HFFc6 (cell line): Measurements from ENCODE around the gene RRAD. TPM values are rescaled to one million over a fixed set of nuclear protein-coding genes. Genes with fewer than 3 reads are reported as not detected.

Experiments
- DNase-seq: peaks from one replicate; pipeline ENCODE4 v3.0.0-alpha.2; 2018
- H3K27ac Mint-ChIP-seq: 2 replicates; pipeline ENCODE4 v1.8.0; 2020; ENCODE audit warnings: mild to moderate bottlenecking, mixed read lengths
- H3K27me3 Mint-ChIP-seq: 2 replicates; pipeline ENCODE4 v1.8.0; 2021; ENCODE audit warnings: mild to moderate bottlenecking, moderate library complexity, mixed read lengths; ENCODE audit not compliant: insufficient read depth
- H3K36me3 Mint-ChIP-seq: 2 replicates; pipeline ENCODE4 v1.8.0; 2021; ENCODE audit warnings: low read depth, mixed read lengths
- H3K4me1 Mint-ChIP-seq: 2 replicates; pipeline ENCODE4 v1.8.0; 2020; ENCODE audit warnings: low read depth, mixed read lengths
- H3K4me3 Mint-ChIP-seq: 2 replicates; pipeline ENCODE4 v1.8.0; 2020; ENCODE audit warnings: mild to moderate bottlenecking, moderate library complexity, mixed read lengths
- H3K9me3 Mint-ChIP-seq: 2 replicates; pipeline ENCODE4 v1.8.0; 2020; ENCODE audit warnings: mild to moderate bottlenecking, mixed read lengths
- CTCF ChIP-seq: fragments of 200-600 bp; sonication (generic); IDR thresholded peaks from 2 replicates; pipeline ENCODE4 v1.5.0; 2021; ENCODE audit warnings: antibody characterized with exemption, mild to moderate bottlenecking
- total RNA-seq, 6 experiments: library from RNA; stranded (reverse); fragmentation: NEBNext Ultra II Directional; extraction: Animal tissue kit (Norgen Biotek cat#: 25700); gene quantifications; 2 replicates in 1 of 6; 3 replicates in 5 of 6; pipeline ENCODE4 v1.2.3, GENCODE V29; 2021

The RRAD gene
- total RNA-seq, 6 experiments from 2014 or later: 0.52 to 2.0 (median 1.5) TPM

GRCh38 chr16:66894055-66894454, 31.3 kb downstream of the RRAD start:
- H3K9me3 Mint-ChIP-seq: no peaks in the 10 kb centered on the region
- H3K4me3 Mint-ChIP-seq: no peak overlapping the region
- H3K4me1 Mint-ChIP-seq: peaks cover 38% of the 10 kb centered on the region
- no peaks in the 10 kb centered on the region for H3K36me3 Mint-ChIP-seq
- H3K27me3 Mint-ChIP-seq: peaks cover 4% of the 10 kb centered on the region
- H3K27ac Mint-ChIP-seq: no peak overlapping the region
- no peak for DNase-seq
- TF ChIP-seq CTCF: no peak

GRCh38 chr16:66891797-66892196, 33.5 kb downstream of the RRAD start:
- DNase-seq: no peak
- H3K27me3 Mint-ChIP-seq: no peaks in the 10 kb centered on the region; the same call in 1 of the 2 replicates
- TF ChIP-seq CTCF: no peak
- 0 out of 2 replicates have a peak, but pooled peaks cover 5% of the 10 kb centered on the region for H3K36me3 Mint-ChIP-seq
- H3K27ac Mint-ChIP-seq: no peak overlapping the region
- H3K4me3 Mint-ChIP-seq: no peak overlapping the region
- H3K4me1 Mint-ChIP-seq: peaks cover 43% of the 10 kb centered on the region
- no peaks in the 10 kb centered on the region for H3K9me3 Mint-ChIP-seq

GRCh38 chr16:66891360-66891759, 34.0 kb downstream of the RRAD start:
- Mint-ChIP-seq H3K27me3 (no peaks in the 10 kb centered on the region; the same call in 1 of the 2 replicates), H3K4me3 (no peak overlapping the region), H3K27ac (no peak overlapping the region), H3K9me3 (no peaks in the 10 kb centered on the region), H3K4me1 (peaks cover 43% of the 10 kb centered on the region), H3K36me3 (0 out of 2 replicates have a peak, but pooled peaks cover 5% of the 10 kb centered on the region)
- no peak for DNase-seq
- TF ChIP-seq CTCF: no peak

GRCh38 chr16:66890799-66891198, 34.5 kb downstream of the RRAD start:
- H3K27me3 Mint-ChIP-seq: no peaks in the 10 kb centered on the region; the same call in 1 of the 2 replicates

GRCh38 chr16:66889622-66890021, 35.7 kb downstream of the RRAD start:
- H3K4me3 Mint-ChIP-seq: no peak overlapping the region
- no peak overlapping the region for H3K27ac Mint-ChIP-seq
- H3K36me3 Mint-ChIP-seq: peaks cover 13% of the 10 kb centered on the region; the same call in 1 of the 2 replicates
- no peak for TF ChIP-seq CTCF
- H3K4me1 Mint-ChIP-seq: peaks cover 42% of the 10 kb centered on the region
- H3K27me3 Mint-ChIP-seq: no peaks in the 10 kb centered on the region; the same call in 1 of the 2 replicates
- H3K9me3 Mint-ChIP-seq: no peaks in the 10 kb centered on the region
- no peak for DNase-seq

More at GRCh38 chr16:66890799-66891198, 34.5 kb downstream of the RRAD start:
- TF ChIP-seq CTCF: no peak
- Mint-ChIP-seq H3K4me1 (peaks cover 43% of the 10 kb centered on the region), H3K9me3 (no peaks in the 10 kb centered on the region), H3K27ac (no peak overlapping the region), H3K4me3 (no peak overlapping the region), H3K36me3 (peaks cover 5% of the 10 kb centered on the region; the same call in 1 of the 2 replicates)
- DNase-seq: no peak
